MM.1S (cell line): ENCODE measurements around the gene LOX.
A peak's percentile ranks its signal among the peaks of the same experiment; 100 is the strongest.

Source experiments
- DNase-seq: peaks from one replicate; pipeline ENCODE4 v3.0.0-alpha.2; 2015
- H2AFZ ChIP-seq: fragments of 300-600 bp; sonication (generic); 2 replicates; pipeline ENCODE4 v1.6.0; 2016; ENCODE audit warnings: antibody characterized with exemption, low read length
- H3F3A ChIP-seq: fragments of 300-600 bp; sonication (generic); 2 replicates; pipeline ENCODE4 v1.6.1; 2016; ENCODE audit warnings: mild to moderate bottlenecking, antibody characterized with exemption, low read length, moderate library complexity, mixed read lengths; ENCODE audit not compliant: insufficient read depth
- H3K27ac ChIP-seq: fragments of 300-600 bp; sonication (generic); 2 replicates; pipeline ENCODE4 v1.5.1; 2016; ENCODE audit warnings: mild to moderate bottlenecking, low read length
- H3K27me3 ChIP-seq: fragments of 300-600 bp; sonication (generic); replicated peaks from 2 replicates; pipeline ENCODE4 v1.6.0; 2016; ENCODE audit warnings: low read length; ENCODE audit not compliant: insufficient read depth
- H3K36me3 ChIP-seq: fragments of 300-600 bp; sonication (generic); replicated peaks from 2 replicates; pipeline ENCODE4 v1.6.1; 2016; ENCODE audit warnings: mild to moderate bottlenecking, low read length, mixed read lengths; ENCODE audit not compliant: insufficient read depth
- H3K4me1 ChIP-seq: fragments of 300-600 bp; sonication (generic); 2 replicates; pipeline ENCODE4 v1.6.1; 2016; ENCODE audit warnings: low read length, mixed read lengths
- H3K4me2 ChIP-seq: fragments of 300-600 bp; sonication (generic); 2 replicates; pipeline ENCODE4 v1.6.0; 2016; ENCODE audit warnings: low read depth, low read length
- H3K4me3 ChIP-seq: fragments of 300-600 bp; sonication (generic); 2 replicates; pipeline ENCODE4 v1.5.1; 2016; ENCODE audit warnings: low read length, mixed read lengths
- H3K79me2 ChIP-seq: fragments of 300-600 bp; sonication (generic); 2 replicates; pipeline ENCODE4 v1.6.1; 2016; ENCODE audit warnings: mixed run types, low read length, mixed read lengths
- H3K9ac ChIP-seq: fragments of 300-600 bp; sonication (generic); 2 replicates; pipeline ENCODE4 v1.6.1; 2016; ENCODE audit warnings: low read length, mixed read lengths
- H3K9me2 ChIP-seq: fragments of 300-600 bp; sonication (generic); replicated peaks from 2 replicates; pipeline ENCODE4 v1.6.1; 2016; ENCODE audit warnings: mild to moderate bottlenecking, low read length, mixed read lengths; ENCODE audit not compliant: insufficient read depth
- H3K9me3 ChIP-seq: fragments of 300-600 bp; sonication (generic); replicated peaks from 2 replicates; pipeline ENCODE4 v1.6.1; 2016; ENCODE audit warnings: mild to moderate bottlenecking, low read length, mixed read lengths; ENCODE audit not compliant: insufficient read depth
- H4K20me1 ChIP-seq: fragments of 300-600 bp; sonication (generic); 2 replicates; pipeline ENCODE4 v1.6.1; 2016; ENCODE audit warnings: mild to moderate bottlenecking, low read length, moderate library complexity, mixed read lengths; ENCODE audit not compliant: insufficient read depth
- EZH2 ChIP-seq: fragments of 300-600 bp; sonication (generic); optimal IDR thresholded peaks from 2 replicates; pipeline ENCODE3; 2017; ENCODE audit warnings: low read depth, mild to moderate bottlenecking, antibody characterized with exemption, low read length, mixed read lengths
- EZH2phosphoT487 ChIP-seq: fragments of 300-600 bp; sonication (generic); IDR thresholded peaks from 2 replicates; pipeline ENCODE4 v1.6.1; 2018; ENCODE audit warnings: antibody characterized with exemption, low read length
- TF ChIP-seq, protein P1 (sequence below): fragments of 300-600 bp; sonication (generic); IDR thresholded peaks from 2 replicates; pipeline ENCODE4 v1.5.1; 2016; ENCODE audit warnings: antibody characterized with exemption, low read length, mixed read lengths

Gene LOX

GRCh38 chr5:122114501-122114900 is 36.4 kb upstream of the LOX start:
- Histone ChIP-seq H3K9me3 (no peaks in the 10 kb centered on the region), H3F3A (no peaks in the 10 kb centered on the region), H3K9ac (no peak overlapping the region), H3K36me3 (no peaks in the 10 kb centered on the region), H3K27me3 (no peaks in the 10 kb centered on the region), H3K4me3 (no peak overlapping the region), H2AFZ (no peak overlapping the region), H3K79me2 (no peaks in the 10 kb centered on the region), H3K9me2 (no peaks in the 10 kb centered on the region), H3K4me2 (no peak overlapping the region), H3K27ac (no peak overlapping the region), H4K20me1 (no peaks in the 10 kb centered on the region), H3K4me1 (0 out of 2 replicates have a peak, but pooled peaks cover 7% of the 10 kb centered on the region)
- TF ChIP-seq, protein P1, sequence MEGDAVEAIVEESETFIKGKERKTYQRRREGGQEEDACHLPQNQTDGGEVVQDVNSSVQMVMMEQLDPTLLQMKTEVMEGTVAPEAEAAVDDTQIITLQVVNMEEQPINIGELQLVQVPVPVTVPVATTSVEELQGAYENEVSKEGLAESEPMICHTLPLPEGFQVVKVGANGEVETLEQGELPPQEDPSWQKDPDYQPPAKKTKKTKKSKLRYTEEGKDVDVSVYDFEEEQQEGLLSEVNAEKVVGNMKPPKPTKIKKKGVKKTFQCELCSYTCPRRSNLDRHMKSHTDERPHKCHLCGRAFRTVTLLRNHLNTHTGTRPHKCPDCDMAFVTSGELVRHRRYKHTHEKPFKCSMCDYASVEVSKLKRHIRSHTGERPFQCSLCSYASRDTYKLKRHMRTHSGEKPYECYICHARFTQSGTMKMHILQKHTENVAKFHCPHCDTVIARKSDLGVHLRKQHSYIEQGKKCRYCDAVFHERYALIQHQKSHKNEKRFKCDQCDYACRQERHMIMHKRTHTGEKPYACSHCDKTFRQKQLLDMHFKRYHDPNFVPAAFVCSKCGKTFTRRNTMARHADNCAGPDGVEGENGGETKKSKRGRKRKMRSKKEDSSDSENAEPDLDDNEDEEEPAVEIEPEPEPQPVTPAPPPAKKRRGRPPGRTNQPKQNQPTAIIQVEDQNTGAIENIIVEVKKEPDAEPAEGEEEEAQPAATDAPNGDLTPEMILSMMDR, result no peak
- no peak for TF ChIP-seq EZH2
- no peak for TF ChIP-seq EZH2phosphoT487
- no peak for DNase-seq

- Histone ChIP-seq H3K27ac (no peak overlapping the region), H3K4me3 (no peak overlapping the region), H4K20me1 (no peaks in the 10 kb centered on the region), H3K27me3 (no peaks in the 10 kb centered on the region), H3K9me2 (no peaks in the 10 kb centered on the region), H3K4me2 (no peak overlapping the region), H2AFZ (no peak overlapping the region), H3K79me2 (no peaks in the 10 kb centered on the region), H3F3A (no peaks in the 10 kb centered on the region), H3K4me1 (0 out of 2 replicates have a peak, but pooled peaks cover 7% of the 10 kb centered on the region), H3K9ac (no peak overlapping the region), H3K9me3 (no peaks in the 10 kb centered on the region), H3K36me3 (no peaks in the 10 kb centered on the region)
- TF ChIP-seq EZH2, result no peak
- TF ChIP-seq, protein P1, result no peak
- TF ChIP-seq EZH2phosphoT487, result no peak
- DNase-seq, result peak; percentile 20
Observed at GRCh38 chr5:122112733-122113558, 34.9 kb upstream of the LOX start.

- H3K4me2 ChIP-seq, result no peak overlapping the region
- H3K4me1 ChIP-seq, result 0 out of 2 replicates have a peak, but pooled peaks cover 7% of the 10 kb centered on the region
- no peak for DNase-seq
- H2AFZ ChIP-seq, result no peak overlapping the region
- no peaks in the 10 kb centered on the region for H3F3A ChIP-seq
- no peak overlapping the region for H3K9ac ChIP-seq
- no peaks in the 10 kb centered on the region for H3K79me2 ChIP-seq
- H4K20me1 ChIP-seq, result no peaks in the 10 kb centered on the region
- H3K27me3 ChIP-seq, result no peaks in the 10 kb centered on the region
- no peak overlapping the region for H3K27ac ChIP-seq
- no peaks in the 10 kb centered on the region for H3K36me3 ChIP-seq
- H3K9me2 ChIP-seq, result no peaks in the 10 kb centered on the region
- H3K4me3 ChIP-seq, result no peak overlapping the region
- TF ChIP-seq, protein P1, result no peak
- TF ChIP-seq EZH2phosphoT487 (no peak), EZH2 (no peak)
- H3K9me3 ChIP-seq, result no peaks in the 10 kb centered on the region
Observed at GRCh38 chr5:122112063-122112462, 34.0 kb upstream of the LOX start.
